Kidney glomerular epithelial cell (primary cell): ENCODE results near the gene GALNT10.

Experiments used
- DNase-seq: peaks from one replicate; lab custom pipeline; 2025; lab: John Stamatoyannopoulos, UW

Gene GALNT10

GRCh38 chr5:154324033-154324432 lies 133.5 kb downstream of the GALNT10 start:
- no peak for DNase-seq

- no peak for DNase-seq
Measured at GRCh38 chr5:154325566-154325965, 135.0 kb downstream of the GALNT10 start.

GRCh38 chr5:154329062-154329461 lies 138.5 kb downstream of the GALNT10 start:
- no peak for DNase-seq

GRCh38 chr5:154329519-154330040 lies 139.0 kb downstream of the GALNT10 start:
- no peak for DNase-seq

- DNase-seq = no peak
Measured at GRCh38 chr5:154330097-154330667, 139.6 kb downstream of the GALNT10 start.

GRCh38 chr5:154331232-154331631 lies 140.7 kb downstream of the GALNT10 start:
- DNase-seq = no peak

GRCh38 chr5:154331924-154332323 lies 141.4 kb downstream of the GALNT10 start:
- DNase-seq = no peak

- no peak for DNase-seq
Measured at GRCh38 chr5:154332451-154332850, 141.9 kb downstream of the GALNT10 start.

- DNase-seq = no peak
Measured at GRCh38 chr5:154333016-154333415, 142.5 kb downstream of the GALNT10 start.

- no peak for DNase-seq
Measured at GRCh38 chr5:154334406-154335064, 144.0 kb downstream of the GALNT10 start.

GRCh38 chr5:154335065-154335448 lies 144.5 kb downstream of the GALNT10 start:
- DNase-seq = no peak

GRCh38 chr5:154341620-154342019 lies 151.1 kb downstream of the GALNT10 start:
- DNase-seq = no peak

GRCh38 chr5:154342211-154342610 lies 151.7 kb downstream of the GALNT10 start:
- no peak for DNase-seq

- DNase-seq = no peak
Measured at GRCh38 chr5:154342963-154343362, 152.4 kb downstream of the GALNT10 start.

- DNase-seq = no peak
Measured at GRCh38 chr5:154344461-154344860, 153.9 kb downstream of the GALNT10 start.

GRCh38 chr5:154345255-154345952 lies 154.9 kb downstream of the GALNT10 start:
- DNase-seq = no peak

GRCh38 chr5:154346427-154346826 lies 155.9 kb downstream of the GALNT10 start:
- DNase-seq = no peak

GRCh38 chr5:154349626-154350264 lies 159.2 kb downstream of the GALNT10 start:
- DNase-seq = no peak

- no peak for DNase-seq
Measured at GRCh38 chr5:154351141-154351540, 160.6 kb downstream of the GALNT10 start.

- no peak for DNase-seq
Measured at GRCh38 chr5:154351566-154351965, 161.0 kb downstream of the GALNT10 start.

- no peak for DNase-seq
Measured at GRCh38 chr5:154352960-154353548, 162.5 kb downstream of the GALNT10 start.

GRCh38 chr5:154355129-154355611 lies 164.6 kb downstream of the GALNT10 start:
- DNase-seq = no peak
